NK-92 treated with Interleukin-12 subunit alpha and Interleukin-12 subunit beta, amount 100 ng/mL, for 24 hours (cell line): ENCODE measurements around the gene SYNGR1.

ENCODE experiments used
- DNase-seq: peaks from one replicate; lab custom pipeline; 2025; lab: John Stamatoyannopoulos, UW

The SYNGR1 gene

DNA sequence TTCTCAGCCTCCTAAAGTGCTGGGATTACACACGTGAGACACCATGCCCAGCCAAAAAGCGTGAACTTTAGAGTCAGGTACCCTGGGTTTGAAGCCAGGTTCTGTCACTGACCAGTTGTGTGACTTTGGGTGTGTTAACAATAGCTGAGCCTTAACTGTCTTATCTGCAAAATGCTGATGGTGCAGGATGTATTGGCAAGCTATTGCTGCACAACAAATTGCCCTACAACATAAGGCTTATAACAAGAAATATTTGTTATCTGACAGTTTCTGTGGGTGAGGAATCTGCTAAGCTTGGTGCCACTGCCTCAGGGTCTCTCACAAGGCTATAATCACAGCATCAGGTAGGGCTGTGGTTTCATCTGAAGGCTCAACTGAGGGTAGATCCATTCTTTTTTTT is 21.9 kb downstream of the SYNGR1 start:
- no peak for DNase-seq

DNA sequence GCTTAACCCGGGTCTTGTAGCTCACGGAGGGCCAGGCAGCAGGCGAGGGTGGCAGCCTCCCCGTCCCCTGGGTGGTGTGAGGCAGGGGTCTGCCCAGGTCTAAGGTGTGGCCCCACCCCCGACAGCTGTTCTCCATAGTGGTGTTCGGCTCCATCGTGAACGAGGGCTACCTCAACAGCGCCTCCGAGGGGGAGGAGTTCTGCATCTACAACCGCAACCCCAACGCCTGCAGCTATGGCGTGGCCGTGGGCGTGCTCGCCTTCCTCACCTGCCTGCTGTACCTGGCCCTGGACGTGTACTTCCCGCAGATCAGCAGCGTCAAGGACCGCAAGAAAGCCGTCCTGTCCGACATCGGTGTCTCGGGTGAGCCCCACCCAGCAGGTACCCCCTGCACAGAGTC is 24.4 kb downstream of the SYNGR1 start:
- DNase-seq: no peak

GRCh38 chr22:39374801-39375200 is 25.0 kb downstream of the SYNGR1 start:
- no peak for DNase-seq

GRCh38 chr22:39375646-39376045 is 25.9 kb downstream of the SYNGR1 start:
- DNase-seq: no peak

GRCh38 chr22:39379756-39380730 is 30.3 kb downstream of the SYNGR1 start:
- DNase-seq: no peak

DNA sequence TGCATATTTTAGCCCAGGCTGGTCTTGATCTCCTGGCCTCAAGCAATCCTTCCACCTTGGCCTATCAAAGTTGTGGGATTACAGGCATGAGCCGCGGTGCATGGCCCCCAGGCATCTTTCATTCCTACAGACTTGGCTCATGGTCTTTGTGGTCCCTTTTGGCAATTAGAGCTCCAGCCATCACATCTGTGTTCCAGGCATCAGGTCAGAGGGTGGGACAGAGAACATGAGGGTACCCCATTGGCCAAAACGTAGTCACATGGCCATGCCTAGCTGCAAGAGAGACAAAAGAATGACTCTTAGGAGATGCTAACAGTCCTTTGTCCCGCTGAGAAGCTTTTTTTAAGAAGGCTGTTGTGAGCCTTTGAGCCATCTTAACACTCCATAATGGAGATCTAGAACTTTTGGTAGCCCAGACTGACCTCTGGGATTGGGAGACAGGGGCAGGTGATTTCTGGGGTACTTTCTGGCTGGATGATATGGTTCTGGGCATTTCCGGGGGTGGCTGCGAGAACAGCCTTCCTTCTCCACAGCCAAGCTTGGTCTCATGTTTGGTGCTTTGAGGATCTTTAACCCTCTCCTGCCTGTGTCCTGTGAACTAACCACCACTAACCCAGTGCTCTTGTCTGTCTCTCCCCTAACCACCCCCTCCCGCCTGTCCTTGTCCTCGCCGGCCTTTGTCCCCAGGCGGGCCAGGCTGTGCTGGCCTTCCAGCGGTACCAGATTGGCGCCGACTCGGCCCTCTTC is 31.4 kb downstream of the SYNGR1 start:
- DNase-seq: no peak

DNA sequence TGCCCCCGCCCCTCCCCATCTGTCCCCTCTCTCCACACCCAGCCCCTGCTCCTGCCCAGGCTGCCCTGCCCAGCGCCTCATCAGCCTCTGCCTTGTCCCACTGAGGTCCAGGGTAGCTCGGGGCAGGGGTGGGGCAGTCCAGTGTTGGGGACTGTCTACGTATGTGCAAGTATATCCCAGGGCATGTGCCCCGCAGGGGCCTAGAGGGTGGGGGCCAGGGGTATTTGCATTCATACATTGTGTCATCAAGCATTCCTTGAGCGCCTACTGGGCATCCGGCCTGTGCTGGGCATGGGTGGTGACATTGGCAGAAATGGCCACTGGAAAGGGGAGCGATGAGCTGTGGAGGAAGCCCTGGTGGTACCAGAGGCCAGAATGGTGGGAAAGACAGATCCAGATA is 32.1 kb downstream of the SYNGR1 start:
- no peak for DNase-seq

DNA sequence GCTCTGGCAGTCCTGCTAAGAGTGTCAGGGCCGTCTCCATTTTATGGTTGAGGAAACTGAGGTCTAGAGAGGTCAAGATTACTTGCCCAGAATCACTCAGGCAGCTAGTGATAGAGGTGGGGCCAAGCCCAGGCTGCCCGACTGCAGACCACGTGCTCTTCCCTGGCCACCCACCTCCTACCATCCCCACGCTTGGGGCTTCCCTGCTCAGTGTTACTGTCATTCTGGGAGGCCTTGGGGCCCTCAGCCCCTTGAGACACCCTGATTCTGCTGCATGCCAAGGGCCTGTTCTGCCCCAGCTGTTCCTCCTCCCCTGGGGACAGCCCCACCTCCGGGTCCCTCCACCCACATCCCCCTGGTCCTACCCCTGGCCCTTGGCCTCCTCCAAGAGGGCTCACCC is 32.6 kb downstream of the SYNGR1 start:
- DNase-seq: no peak

DNA sequence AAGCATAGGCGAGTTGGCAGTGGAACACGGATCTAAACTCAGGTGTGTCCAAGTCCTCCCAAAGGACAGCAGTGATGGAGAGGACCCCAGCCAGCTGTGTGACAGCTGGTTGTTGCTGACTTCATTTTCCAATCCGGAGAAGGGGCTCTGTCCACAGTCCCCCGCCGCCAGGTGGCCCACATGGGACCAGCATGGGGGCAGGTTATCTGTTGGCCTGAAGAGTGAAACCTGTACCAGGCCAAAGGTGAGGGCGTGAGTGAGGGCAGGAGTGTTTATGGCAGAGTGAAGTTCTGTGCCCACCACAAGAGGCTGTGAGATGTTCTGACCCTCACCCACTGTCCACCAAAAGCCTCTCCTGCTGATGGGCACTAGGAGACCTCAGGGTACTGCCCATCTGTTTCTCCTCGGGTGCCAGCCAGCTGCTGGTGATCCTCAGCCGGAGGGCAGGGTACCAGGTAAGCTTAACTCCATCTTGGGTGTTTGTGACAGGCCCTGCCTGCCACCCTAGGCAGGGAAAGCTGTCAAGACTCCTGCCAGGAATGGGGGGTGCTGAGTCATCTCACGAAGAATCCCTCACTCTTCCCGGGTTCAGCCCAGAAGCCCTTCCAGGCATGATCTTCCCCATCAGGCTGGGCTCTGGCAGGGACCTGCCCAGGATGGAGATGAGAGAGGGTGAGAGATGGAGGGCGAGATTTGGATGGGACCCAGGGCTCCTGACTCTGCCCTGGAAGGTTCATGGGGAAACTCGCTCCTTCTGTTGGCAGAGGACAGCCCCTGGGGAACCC is 34.2 kb downstream of the SYNGR1 start:
- no peak for DNase-seq

DNA sequence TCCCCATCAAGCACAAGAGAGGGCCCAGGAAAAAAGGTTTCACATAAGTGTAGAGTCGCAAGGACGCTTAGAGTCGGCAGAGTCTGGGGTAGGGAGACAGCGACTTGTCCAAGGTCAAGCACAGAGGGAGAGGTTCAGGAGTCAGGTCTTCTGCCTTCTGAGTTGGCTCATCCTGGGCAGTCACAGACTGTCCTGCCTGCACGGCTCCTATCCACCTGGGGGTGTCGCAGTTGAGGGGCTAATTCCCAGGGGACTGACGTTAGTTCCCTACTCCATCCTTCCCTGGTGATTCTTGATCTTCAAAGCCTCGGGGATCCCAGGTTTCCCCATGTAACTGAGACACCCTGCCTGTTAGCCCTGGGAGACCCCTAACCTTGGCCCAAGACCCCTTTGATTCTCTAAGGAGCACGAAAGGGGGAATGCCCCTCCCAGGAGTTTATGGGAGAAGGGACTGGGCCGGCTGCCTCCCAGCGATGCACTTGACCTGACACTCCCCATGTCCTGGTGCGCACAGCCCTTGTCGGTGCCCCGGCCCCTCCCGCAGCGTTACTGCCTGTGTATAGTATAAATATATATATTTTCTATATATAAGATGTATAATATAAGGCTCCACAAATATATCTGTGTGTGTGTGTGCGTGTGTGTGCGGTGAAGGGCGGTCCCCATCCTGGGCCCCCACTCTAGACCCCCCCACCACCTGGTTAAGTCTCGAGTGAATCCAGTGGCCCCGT is 35.1 kb downstream of the SYNGR1 start:
- DNase-seq: no peak

DNA sequence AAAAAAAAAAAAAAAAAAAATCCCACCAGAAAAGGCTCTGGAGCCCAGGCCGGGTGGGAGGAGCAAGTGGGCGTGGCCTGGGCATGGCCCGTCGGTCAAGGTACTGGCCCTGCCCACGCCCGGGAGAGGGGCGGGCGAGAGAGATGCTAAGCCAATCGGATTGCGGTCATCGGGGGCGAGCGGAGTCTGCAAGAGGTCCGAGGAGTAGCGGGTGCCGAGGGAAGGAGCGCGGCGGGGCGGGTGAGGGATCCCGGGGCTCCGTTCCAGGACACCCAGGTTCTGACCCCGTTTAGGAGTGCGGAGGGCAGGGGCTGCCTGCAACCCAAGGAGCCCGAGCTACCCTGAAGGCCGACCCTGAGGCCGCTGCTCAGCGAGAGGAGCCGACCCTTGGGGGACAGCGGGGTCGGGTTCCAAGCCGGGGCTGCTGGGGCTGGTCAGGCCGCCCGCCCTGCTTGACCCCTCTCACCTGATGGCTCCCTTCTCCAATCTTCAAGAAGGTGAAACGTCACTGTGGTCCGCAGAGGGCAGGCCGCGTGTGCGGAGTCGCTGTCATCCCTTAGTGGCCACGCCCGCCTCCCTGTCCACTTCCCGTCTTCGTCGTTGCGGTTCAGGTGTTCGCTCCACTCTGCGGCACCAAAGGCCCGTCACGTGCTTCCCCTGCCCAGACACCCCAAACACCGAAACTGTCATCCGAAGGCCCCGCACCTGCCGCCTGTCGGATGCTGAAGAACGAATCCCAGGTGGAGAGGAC is 38.6 kb downstream of the SYNGR1 start:
- DNase-seq: no peak

GRCh38 chr22:39389420-39389819 is 39.6 kb downstream of the SYNGR1 start:
- no peak for DNase-seq

DNA sequence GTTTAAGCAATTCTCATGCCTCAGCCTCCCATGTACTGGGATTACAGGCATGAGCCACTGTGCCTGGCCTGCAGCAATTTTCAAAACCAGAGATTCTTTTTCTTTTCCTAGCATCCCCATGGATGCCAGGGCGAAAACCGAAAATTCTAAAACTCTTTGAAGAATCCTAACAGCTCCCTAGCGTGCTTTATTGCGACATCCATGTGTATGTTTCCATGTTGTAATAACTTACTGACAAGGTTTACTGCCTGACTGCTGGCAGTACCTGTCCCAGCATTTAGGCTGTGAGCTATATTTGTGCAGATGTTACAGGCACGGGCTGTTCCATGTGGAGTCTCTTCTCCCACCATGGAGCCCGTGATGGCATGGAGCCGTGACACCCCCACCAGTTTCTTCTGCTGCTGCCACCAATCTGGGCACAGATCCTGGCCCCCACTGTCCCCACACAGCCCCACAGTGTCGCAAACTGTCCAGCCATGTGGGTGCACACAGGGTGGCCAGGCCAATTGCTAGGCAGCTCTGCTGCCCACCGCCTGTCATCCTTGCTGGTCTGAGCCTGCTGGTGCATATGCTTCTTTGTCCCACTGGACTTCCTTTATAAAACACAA is 42.7 kb downstream of the SYNGR1 start:
- DNase-seq: no peak

DNA sequence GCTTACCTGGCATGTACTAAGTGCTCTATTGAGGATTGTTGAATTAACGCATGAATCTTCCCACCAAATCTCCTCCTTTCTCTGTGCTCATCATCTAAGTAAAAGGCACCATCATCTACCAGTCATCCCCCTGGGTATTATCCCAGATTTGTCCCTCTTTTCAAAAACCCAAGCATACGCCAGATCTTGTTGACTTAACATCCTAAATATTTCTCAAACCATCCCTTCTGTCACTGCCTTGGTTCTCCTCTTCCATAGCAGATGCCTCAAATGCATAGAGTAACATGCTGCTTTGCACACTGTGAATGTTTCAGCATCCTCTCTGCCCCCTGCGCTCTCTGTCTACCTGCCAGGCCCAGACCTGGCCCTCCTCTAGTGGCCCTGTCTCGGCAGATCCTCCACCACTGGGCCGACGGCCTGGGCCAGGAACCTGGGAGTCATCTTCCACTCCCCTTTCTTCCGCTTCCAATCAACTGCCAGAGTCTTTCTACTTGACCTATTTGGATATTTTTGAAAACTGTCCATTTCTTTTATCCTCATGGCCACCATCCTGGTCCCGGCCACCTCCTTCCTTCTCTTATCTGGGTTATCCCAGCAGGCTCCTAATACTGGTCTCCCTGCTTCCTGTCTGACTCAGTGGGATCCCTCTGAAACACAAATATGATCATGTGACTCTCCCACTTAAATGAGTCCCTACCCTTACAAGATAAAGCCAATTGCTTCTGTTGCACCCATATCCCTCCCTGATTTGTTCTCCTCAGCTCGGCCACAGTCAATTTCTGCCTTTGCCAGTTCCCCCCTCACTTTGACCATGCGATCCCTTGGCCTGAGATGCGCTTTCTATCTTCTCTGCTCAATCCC is 46.4 kb downstream of the SYNGR1 start:
- DNase-seq: no peak

DNA sequence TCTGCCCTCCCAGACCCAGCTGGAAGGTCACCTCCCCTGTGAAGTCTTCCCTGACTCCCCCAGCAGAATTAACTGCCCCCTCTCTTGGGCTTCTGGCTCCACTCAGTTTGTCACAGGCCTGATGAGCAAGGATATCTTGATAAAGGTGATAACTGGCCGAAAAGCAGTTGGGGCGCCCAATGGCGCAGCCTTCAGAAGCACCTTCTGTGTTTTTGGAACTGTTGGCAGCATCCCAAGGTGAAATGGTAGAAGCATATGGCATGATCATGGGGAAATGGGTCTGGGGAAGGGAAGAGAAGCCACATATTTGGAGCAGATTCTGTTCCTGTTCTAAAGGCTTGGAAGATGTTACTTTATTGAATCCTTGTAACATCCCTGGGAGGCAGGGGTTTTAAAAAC is 47.0 kb downstream of the SYNGR1 start:
- DNase-seq: no peak

DNA sequence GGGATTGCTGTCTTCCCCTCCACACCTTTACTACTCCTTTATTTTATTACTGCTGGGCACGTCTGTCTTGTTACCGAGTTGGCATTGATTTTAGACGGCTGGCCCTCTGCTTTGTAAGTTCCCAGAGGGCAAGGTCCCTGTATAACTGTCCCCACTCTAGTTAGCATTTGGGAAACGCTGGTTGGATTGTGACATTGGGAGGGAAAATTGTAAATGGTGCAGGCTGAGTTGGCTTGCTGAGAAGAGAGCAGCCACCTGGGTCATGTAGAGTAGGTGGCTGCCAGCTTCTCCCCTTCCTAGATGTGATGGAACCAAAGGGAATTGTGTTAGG is 51.5 kb downstream of the SYNGR1 start:
- no peak for DNase-seq

- no peak for DNase-seq
Observed at GRCh38 chr22:39405346-39406085, 55.7 kb downstream of the SYNGR1 start.

DNA sequence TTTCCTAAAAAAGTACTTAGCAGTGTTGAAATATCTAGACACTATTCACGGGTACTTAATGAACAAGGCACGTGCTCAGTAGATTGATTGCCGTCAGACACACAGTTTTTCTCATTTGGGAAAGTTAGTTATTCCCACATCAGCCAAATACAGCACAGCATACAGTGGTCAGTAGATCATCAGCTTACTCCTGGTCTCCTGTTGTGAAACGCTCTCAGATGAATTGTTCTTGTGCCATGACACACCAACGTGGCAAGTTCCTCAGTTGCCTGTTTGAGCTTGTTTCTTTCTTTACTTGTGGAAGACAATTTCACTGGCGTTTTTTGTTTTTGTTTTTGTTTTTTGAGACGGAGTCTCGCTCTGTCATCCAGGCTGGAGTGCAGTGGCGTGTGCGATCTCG is 58.4 kb downstream of the SYNGR1 start:
- DNase-seq: no peak

GRCh38 chr22:39408807-39409206 is 59.0 kb downstream of the SYNGR1 start:
- no peak for DNase-seq
